LNCaP clone FGC (cell line): ENCODE measurements around the gene DAPK1.
"Not testable (repeated sequence)": the region's sequence is repeated elsewhere in the genome, so short reads cannot be mapped to it uniquely, and the experiment has no call there.

Experiments used
- DNase-seq: peaks from one replicate; pipeline ENCODE4 v3.0.0-alpha.2; 2011; ENCODE audit warnings: low read depth
- H3K4me3 ChIP-seq: 2 replicates; pipeline ENCODE4 v1.5.1; 2011; ENCODE audit warnings: mild to moderate bottlenecking, low read depth, low read length, control low read depth
- CTCF ChIP-seq: IDR thresholded peaks from 2 replicates; pipeline ENCODE4 v1.5.1; 2012; ENCODE audit warnings: mild to moderate bottlenecking; ENCODE audit not compliant: control insufficient read depth, insufficient read depth; ENCODE audit errors: extremely low read depth

DAPK1 gene

GRCh38 chr9:87497080-87497603 lies 525 bp upstream of the DAPK1 start:
- DNase-seq = no peak
- TF ChIP-seq CTCF = no peak
- peak overlapping the region; percentile 44 for H3K4me3 ChIP-seq

- no peak for TF ChIP-seq CTCF
- H3K4me3 ChIP-seq = peak overlapping the region; percentile 44
Observed at GRCh38 chr9:87498046-87498810, 561 bp downstream of the DAPK1 start.

GRCh38 chr9:87498811-87499360 lies 1.2 kb downstream of the DAPK1 start:
- no peak for DNase-seq
- TF ChIP-seq CTCF = no peak

More at GRCh38 chr9:87498046-87498810, 561 bp downstream of the DAPK1 start:
- DNase-seq = no peak

GRCh38 chr9:87499424-87500017 lies 1.9 kb downstream of the DAPK1 start:
- no peak overlapping the region for H3K4me3 ChIP-seq
- TF ChIP-seq CTCF = no peak
- no peak for DNase-seq

More at GRCh38 chr9:87498811-87499360, 1.2 kb downstream of the DAPK1 start:
- no peak overlapping the region for H3K4me3 ChIP-seq

- no peak for TF ChIP-seq CTCF
- no peak overlapping the region for H3K4me3 ChIP-seq
- DNase-seq = no peak
Observed at GRCh38 chr9:87500491-87501270, 3.0 kb downstream of the DAPK1 start.

GRCh38 chr9:87501271-87501656 lies 3.6 kb downstream of the DAPK1 start:
- not testable (repeated sequence) for DNase-seq, H3K4me3 ChIP-seq

GRCh38 chr9:87501806-87502205 lies 4.1 kb downstream of the DAPK1 start:
- DNase-seq = peak; percentile 87
- no peak overlapping the region for H3K4me3 ChIP-seq
- TF ChIP-seq CTCF = no peak
